Measurements from ENCODE around the gene NR1H2.
"Not testable (repeated sequence)": the region's sequence is repeated elsewhere in the genome, so short reads cannot be mapped to it uniquely, and the experiment has no call there.

The NR1H2 gene

GRCh38 chr19:50347089-50347581 is 29.1 kb upstream of the NR1H2 start:
- DNase-seq = not testable (repeated sequence)

- DNase-seq = no peak
These were observed 26.8 kb upstream of the NR1H2 start for GRCh38 chr19:50349277-50350057.

GRCh38 chr19:50352242-50352641 is 24.0 kb upstream of the NR1H2 start:
- DNase-seq = no peak

GRCh38 chr19:50353487-50353880 is 22.8 kb upstream of the NR1H2 start:
- not testable (repeated sequence) for DNase-seq

GRCh38 chr19:50356691-50357177 is 19.5 kb upstream of the NR1H2 start:
- no peak for DNase-seq

GRCh38 chr19:50357178-50358100 is 18.8 kb upstream of the NR1H2 start:
- DNase-seq = peak; percentile 84 to 92

- DNase-seq = peak; percentile 73 to 77
These were observed 17.6 kb upstream of the NR1H2 start for GRCh38 chr19:50358483-50359327.

- no peak for DNase-seq
These were observed 16.9 kb upstream of the NR1H2 start for GRCh38 chr19:50359328-50359818.

GRCh38 chr19:50361290-50362029 is 14.8 kb upstream of the NR1H2 start:
- DNase-seq = no peak

- DNase-seq = no peak
These were observed 14.2 kb upstream of the NR1H2 start for GRCh38 chr19:50362030-50362412.

- DNase-seq = peak in 1 of 2 experiments; percentile 40
These were observed 13.4 kb upstream of the NR1H2 start for GRCh38 chr19:50362656-50363424.

- DNase-seq = no peak
These were observed 10.6 kb upstream of the NR1H2 start, which contains the start of gene NAPSA for GRCh38 chr19:50365434-50366306. Gene NAPSA, minus strand, starts transcription at chr19:50365639. Its CDS starts 18 bp downstream, at chr19:50365621.

- peak; percentile 70 for DNase-seq
These were observed 7.3 kb upstream of the NR1H2 start for GRCh38 chr19:50368649-50369570.

- DNase-seq = no peak
These were observed 4.3 kb upstream of the NR1H2 start for GRCh38 chr19:50371914-50372475.

GRCh38 chr19:50377051-50377461 is 799 bp downstream of the NR1H2 start:
- DNase-seq = peak; percentile 54

GRCh38 chr19:50377517-50377916 is 1.3 kb downstream of the NR1H2 start:
- no peak for DNase-seq

- DNase-seq = no peak
These were observed 2.1 kb downstream of the NR1H2 start for GRCh38 chr19:50378169-50378862.

Data from stimulated activated CD4-positive, alpha-beta T cell treated with anti-CD3 and anti-CD28 coated beads, Interleukin-4, amount 100 ng/mL, for 4 hours (primary cell).